Nucleus accumbens (tissue), 56 donors: ENCODE measurements around the gene EIF4H.
"Not testable (repeated sequence)": the region's sequence is repeated elsewhere in the genome, so short reads cannot be mapped to it uniquely, and the experiment has no call there.

ENCODE experiments used
- DNase-seq, 56 donors: peaks; one replicate each; lab custom pipeline; 2025; lab: John Stamatoyannopoulos, UW

The EIF4H gene

DNA sequence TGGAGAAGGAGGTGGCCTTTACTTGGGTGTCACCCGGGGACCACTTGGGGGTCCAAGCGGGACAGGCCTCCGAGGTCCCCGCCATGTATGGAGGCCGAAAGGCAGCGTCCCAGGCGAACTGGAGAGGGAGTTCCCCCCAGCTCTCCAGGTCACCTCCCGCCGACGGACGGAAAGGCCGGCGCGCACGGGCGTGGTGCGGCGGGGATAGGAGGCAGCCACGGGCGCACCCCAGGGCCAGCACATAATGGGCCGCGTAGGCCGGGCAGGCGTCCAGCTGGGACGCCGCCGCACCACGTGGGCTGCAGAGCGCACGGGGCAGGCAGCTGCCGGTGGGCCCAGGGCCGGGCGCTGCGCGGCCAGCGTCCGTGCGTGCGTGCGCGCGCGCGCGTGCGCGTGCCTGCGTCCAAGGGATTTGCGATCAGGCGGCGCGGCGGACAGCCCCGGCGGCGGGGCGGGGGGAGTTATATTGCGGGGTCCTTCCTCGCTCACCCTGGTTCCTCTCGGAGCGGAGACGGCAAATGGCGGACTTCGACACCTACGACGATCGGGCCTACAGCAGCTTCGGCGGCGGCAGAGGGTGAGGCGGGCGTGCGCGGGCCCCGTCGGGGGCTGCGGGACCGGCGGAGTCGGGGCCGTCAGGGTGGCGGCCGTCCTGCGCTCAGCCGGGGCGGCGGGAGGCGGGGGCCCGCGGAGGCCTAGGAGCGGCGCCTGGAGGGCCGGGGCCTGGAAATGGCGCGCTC is at the start of gene EIF4H:
EIF4H (plus strand) TSS at position 491 of the 740 bp plus-strand sequence; CDS start at position 519, 28 bp downstream.
- peak; percentile 39 to 96 (median 90) for DNase-seq

DNA sequence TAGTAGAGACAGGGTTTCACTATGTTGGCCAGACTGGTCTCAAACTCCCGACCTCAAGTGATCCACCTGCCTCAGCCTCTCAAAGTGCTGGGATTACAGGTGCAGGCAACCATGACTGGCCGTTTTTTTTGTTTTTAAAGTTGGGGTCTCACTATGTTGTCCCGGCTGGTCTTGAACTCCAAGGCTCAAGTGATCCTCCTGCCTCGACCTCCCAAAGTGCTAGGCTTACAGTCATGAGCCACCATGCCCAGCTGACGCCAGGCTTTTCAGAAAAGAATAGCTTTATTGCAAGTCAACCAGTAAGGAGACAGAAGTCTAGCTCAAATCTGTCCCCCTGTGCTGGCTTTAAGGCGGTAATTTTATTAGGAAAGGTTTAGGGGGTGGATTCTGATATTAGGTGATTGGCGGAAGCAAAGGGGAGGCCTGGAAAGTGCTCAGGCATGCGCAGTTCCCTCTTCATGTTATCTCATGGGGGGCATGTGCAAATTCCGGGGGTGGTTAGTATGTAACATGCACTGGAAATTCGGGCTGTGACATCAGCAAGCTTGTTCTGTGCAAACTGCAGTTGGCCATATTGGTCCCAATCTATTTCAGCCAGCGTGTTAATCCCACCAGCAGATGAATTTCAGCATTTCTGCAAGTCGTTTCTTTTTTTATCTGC is 47.8 kb upstream of the EIF4H start:
- DNase-seq = peak in 4 of 56 donors; percentile 1 to 15 (median 8)

DNA sequence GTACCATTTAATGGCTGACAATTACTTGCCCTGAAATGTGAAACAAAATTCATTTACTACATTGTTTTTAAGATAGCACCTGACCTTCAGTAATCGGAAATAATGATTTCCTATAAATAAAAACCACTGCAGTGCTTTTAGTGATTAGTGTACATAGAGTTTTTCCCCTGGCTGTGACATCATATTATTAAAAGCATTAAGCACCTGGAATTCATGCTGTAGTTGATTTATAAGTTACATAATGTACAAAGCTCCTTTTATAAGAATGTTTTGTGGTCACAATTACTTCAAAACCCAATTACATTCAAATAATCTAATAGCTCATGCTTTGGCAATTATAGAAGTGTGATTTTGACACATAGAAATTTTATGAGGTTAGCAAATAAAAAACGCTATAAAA is 44.3 kb upstream of the EIF4H start:
- DNase-seq = no peak

DNA sequence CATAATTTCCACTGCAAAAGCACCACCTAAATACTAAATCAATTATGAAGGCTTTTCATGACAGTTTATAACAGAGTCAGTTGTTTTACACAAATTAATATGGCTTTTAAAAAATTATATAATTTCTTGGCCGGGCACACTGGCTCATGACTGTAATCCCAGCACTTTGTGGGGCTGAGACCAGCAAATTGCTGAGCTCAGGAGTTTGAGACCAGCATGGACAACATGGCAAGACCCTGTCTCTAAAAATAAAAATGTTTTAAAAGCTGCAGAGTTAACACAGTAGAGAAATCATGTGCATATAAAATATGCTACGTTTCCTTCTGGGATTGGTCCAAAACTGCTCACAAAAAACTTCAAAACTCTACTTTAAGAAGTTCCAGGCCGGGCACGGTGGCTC is 43.6 kb upstream of the EIF4H start:
- no peak for DNase-seq

DNA sequence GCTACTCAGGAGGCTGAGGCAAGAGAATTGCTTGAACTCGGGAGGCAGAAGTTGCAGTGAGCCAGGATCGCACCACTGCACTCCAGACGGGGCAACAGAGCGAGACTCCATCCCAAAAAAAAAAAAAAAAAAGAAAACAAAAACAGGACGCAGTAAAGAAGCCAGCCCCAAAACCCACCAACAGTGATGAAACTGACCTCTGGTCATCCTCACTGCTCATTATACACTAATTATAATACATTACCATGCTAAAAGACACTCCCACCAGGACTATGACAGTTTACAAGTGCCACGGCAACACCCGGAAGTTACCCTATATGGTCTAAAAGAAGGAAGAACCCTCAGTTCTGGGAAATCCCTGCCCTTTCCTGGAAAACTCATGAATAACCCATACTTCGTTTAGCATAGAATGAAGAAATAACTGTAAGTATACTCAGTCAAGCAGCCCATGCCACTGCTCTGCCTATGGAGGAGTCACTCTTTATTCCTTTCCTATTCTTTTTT is 40.0 kb upstream of the EIF4H start:
- DNase-seq = no peak

DNA sequence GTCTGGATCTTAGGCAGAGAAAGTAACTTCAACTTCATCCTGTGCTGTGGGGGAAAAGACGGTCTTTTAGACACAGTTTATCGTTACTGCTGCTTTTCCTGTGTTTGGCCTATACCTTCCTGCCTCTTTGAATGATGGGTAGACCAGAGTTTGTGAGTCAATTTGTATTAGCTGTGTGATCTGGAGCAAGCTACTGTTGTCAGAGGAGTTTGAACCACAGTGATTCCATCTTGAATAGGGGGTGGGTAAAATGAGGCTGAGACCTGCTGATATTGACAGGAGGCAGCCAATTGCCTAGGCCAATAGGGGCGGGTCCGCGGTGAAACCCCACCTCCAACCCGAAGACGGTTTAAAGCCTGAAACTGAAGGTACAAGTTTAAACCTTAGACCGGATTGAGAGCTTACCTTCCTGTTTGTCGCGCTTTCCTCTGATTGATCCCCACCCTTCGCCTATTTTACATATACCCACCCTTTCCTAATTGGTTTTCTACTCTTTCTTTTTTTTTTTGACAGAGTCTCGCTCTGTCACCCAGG is 35.8 kb upstream of the EIF4H start:
- DNase-seq = no peak

DNA sequence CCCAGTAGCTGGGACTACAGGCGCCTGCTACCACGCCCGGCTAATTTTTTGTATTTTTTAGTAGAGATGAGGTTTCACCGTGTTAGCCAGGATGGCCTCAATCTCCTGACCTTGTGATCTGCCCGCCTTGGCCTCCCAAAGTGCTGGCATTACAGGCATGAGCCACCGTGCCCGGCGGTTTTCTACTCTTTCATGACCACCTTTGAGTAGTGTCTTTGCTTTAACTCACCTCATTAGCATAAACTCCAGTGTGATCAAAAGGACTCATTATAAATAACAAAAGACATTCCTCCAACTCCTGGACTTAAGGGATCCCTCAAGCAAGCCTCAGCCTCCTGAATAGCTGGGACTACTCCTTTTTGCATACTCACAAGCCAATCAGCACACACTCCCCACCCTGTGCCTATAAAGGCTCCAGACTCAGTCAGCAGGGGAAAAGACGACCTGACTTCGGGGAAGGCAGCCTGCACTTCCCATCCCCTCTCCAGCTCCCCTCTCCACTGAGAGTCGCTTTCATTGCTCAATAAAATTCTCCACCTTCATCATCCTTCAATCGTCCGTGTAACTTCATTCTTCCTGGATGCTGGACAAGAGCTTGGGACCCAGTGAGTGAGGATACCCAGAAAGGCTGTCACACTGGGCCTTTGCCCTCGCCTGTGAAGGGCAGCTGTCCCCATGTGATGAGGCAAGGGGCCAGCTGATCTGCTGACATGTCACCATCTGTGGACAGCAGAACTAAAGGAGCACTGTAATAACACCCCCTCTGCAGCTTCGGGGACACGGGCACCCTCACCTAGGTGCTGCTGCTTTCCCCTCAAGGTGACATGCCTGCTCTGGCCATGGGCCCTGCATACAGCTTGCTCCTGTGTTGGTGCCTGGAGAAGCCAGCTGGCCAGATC is 35.0 kb upstream of the EIF4H start:
- DNase-seq = peak in 9 of 56 donors; percentile 0 to 22 (median 2)

DNA sequence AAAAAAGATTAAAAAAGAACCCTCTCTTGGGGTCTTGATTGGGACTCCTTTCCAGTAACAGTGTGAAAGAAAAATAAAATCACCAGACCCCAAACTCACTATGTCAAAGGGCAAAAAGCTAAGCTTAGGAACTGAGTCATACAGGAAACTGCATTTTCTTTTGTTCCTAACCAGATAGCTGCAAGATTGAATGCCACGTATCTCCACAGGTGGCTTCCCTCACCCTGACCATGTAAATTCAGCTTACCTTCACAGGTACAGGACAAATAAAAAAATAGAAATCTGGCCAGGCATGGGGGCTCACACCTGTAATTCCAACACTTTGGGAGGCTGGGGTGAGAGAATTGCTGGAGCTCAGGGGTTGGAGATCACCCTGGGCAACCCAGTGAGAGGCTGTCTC is 32.5 kb upstream of the EIF4H start:
- no peak for DNase-seq

DNA sequence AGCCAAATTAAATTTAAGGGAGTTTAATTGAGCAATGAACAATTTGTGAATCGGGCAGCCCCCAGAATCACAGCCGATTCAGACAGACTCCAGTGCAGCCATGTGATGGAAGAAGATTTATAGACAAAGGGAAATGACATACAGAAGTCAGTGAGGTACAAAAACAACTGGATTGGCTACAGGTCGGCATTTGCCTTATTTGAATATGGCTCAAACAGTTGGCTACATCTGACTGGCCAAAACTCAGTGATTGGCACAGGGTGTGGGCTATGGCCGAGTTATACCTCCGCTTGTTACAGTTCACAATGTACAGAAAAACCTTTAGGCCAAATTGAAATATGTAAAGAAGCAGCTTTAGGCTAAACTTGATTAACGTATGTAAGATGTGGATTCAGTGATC is 30.8 kb upstream of the EIF4H start:
- DNase-seq = no peak

DNA sequence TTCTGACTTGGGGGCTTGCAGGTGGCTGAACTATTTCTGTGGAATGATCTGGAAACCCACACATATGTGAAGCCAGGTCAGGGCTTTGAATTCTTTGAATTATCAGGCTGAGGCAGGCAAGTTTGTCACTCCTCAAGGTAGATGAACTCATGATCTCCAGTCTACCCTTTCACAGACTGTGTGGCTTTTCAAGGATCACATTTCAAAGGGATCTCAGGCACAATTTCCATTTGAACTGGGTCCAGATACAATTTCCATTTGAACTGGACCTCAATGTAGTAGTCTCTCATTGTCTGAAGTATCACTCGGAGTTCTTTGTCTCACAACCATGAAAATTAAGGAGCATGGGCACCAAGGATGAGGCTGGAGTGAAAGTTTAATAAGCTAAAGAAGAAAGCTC is 25.7 kb upstream of the EIF4H start:
- DNase-seq = no peak

DNA sequence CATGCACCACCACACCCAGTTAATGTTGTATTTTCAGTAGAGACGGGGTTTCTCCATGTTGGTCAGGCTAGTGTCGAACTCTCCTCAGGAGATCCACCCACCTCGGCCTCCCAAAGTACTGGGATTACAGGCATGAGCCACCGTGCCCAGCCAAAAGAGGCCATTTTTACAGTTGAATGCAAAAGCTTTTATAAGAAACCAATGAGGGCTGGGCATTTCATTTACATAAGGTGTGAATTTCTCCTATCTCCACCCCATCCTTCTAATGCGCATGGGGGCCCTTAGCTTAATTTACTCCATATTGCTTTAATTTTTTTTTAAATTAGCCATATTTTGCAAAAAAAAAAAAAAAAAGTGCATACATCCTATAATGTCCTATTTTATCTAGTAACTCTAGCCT is 25.1 kb upstream of the EIF4H start:
- no peak for DNase-seq

DNA sequence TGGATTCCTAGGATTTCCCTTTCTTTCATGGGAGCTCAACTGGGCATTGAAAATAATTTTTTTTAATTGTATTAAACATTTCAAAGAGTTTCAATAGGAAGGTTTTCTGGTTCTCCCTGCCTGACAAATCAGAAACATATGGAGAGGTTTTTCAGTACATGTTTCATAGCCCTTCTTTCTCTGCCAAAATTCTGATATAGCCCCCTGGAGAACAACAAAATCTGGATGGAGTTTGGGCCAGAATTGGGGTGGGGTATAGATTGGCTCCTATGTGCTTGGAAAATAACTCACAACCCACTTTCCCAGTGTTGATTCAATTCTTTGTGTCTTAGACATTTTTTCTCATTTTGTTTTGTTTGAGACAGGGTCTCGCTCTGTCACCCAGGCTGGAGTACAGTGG is 24.6 kb upstream of the EIF4H start:
- DNase-seq = no peak

DNA sequence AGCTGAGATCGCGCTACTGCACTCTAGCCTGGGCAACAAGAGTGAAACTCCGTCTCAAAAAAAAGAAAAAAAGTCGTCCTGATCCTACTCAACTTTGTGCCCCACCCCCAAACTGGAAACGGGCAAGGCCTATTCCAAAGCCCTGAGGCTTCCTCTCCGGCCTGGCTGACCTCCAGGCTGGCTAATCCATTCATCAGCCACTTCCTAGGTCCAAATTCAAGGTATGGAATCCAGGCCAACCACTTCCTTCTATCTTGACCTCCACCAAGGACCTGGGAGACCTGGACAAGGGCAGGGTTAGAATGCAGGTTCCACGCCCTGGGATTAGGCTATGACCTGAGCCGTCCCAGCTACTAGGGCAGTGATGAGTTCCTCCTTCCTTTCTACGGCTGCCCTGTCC is 20.4 kb upstream of the EIF4H start:
- DNase-seq = no peak

DNA sequence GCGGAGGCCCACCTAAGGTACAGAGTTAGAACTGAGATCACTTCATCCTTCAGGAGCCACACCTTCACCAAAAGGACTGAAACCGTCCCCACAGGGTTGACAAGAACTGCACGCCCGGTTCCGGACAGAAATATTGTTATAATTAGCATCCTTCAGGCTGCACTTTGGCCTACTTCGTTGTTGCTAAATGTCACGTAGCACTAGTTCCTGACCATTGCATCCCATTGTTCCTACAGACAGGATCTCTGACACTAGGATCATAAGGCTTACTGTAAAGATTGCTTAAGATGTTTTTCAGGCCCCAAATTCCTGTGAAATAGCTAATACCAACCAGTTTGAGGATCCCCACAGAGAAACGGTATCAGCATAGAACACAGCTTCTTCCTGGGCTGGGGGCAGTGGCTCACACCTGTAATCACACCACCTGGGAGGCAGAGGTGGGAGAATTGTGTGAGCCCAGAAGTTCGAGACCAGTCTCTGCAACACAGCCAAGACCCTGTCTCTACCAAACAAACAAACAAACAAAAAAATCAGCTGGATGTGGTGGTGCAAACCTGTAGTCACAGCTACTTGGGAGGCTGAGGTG is 18.3 kb upstream of the EIF4H start:
- no peak for DNase-seq

DNA sequence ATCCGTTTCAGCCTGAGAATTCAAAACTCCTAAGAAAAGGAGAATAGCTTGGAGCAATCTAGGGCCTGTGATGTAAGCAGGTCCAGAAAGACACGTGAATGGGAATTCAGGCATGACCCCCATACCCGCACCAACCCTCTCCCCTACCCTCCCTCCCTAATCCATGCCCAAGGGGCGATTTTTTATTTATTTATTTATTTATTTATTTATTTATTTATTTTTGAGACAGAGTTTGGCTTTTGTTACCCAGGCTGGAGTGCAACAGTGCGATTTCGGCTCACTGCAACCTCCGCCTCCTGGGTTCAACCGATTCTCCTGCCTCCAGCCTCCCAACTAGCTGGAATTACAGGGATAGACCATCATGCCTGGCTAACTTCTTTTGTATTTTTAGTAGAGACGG is 16.6 kb upstream of the EIF4H start:
- DNase-seq = no peak

DNA sequence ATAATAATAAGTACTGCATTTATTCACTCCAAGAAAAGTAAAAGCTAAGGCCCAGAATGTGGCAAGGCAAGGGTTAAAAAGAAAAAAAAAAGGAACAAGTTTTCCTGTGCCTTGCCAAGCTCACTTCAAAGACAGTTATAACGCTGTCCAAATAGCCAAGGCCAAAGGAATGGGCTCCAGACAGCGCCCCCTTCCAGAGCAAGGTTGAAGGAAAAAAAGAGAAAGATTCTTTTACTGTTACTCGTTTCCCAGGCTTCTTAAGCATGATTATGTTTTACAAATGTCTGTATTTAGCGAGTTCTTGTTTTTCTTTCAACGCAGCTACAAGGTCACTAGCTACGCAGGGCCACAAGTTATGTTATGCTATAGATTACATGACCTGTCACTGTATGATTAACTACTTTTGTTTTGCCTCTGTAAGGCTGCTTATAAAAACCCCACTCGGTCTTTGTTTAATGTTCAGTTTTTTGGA is 9.1 kb upstream of the EIF4H start:
- peak in 1 of 56 donors; percentile 2 for DNase-seq

DNA sequence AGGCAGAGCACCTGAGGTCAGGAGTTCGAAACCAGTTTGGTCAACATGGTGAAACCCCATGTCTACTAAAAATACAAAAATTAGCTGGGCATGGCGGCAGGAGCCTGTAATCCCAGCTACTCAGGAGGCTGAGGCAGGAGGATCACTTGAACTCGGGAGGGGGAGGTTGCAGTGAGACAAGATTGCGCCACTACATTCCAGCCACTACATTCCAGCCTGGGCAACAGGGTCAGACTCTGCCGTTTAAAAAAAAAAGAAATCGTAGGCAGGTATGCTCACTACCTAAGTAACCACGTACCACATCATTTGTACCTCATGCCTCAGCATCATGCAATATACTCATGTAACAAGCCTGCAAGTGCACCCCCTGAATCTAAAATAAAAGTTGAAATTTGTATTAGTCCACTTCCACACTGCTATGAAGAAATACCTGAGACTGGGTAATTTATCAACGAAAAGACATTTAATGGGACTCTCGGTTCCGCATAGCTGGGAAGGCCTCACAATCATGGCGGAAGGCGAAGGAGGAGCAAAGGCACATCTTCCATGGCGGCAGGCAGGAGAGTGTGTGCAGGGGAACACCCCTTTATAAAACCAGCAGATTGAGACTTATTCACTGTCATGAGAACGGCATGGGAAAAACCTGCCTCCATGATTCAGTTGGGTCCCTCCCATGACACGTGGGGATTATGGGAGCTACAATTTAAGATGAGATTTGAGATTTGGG is 8.1 kb upstream of the EIF4H start:
- DNase-seq = no peak

DNA sequence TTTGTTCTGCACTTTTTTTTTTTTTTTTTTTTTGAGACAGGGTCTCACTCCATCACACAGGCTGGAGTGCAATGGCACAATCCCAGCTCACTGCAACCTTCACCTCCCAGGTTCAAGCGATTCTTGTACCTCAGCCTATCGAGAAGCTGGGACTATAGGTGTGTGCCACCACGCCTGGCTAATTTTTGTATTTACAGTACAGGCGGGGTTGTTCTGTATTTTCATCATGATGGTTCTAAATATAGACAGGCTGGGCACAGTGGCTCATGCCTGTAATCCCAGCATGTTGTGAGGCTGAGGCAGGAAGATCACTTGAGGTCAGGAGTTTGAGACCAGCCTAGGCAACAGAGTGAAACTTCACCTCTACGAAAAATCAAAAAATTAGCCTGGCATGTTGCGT is 6.8 kb upstream of the EIF4H start:
- DNase-seq = not testable (repeated sequence)

DNA sequence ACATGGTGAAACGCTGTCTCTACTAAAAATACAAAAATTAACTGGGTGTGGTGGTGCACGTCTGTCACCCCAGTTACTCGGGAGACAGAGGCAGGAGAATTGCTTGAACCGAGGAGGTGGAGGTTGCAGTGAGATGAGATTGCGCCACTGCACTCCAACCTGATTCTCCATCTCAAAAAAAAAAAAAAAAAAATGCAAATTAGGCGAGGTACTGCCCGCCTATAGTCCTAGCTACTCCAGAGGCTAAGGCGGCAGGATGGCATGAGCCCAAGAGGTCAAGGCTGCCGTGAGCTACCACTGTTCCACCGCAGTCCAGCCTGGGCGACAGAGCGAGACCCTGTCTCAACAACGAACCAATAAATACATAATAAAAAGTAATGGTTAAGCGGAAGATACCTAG is 1.1 kb upstream of the EIF4H start:
- DNase-seq = peak in 1 of 56 donors; percentile 1

DNA sequence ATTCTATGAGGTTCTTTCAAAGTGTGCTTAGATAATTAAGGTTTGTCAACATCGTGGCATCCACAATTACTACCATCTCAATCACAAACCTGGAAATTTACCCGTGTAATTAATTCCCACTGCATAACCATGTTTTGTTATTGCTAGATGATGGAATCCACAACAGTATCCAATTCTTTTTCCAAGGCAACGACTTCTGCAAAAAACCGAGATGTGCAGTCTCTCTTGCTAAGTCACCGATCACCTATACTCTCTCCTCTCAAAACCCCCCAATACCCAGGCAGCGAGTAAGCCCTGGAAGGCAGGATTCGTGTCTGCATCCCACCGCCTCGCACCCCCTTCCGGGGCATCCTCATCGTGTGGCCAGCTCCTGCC is 678 bp upstream of the EIF4H start:
- no peak for DNase-seq
